22Rv1 (cell line): ENCODE data around the gene ATAD3A.

Source experiments
- CTCF ChIP-seq: fragments of 450-650 bp; IDR thresholded peaks from 2 replicates; pipeline ENCODE4 v1.5.1; 2017; ENCODE audit warnings: mild to moderate bottlenecking
- ZFX ChIP-seq: fragments of 450-650 bp; IDR thresholded peaks from 2 replicates; pipeline ENCODE4 v1.6.1; 2017; ENCODE audit warnings: antibody characterized with exemption, borderline replicate concordance

DNA sequence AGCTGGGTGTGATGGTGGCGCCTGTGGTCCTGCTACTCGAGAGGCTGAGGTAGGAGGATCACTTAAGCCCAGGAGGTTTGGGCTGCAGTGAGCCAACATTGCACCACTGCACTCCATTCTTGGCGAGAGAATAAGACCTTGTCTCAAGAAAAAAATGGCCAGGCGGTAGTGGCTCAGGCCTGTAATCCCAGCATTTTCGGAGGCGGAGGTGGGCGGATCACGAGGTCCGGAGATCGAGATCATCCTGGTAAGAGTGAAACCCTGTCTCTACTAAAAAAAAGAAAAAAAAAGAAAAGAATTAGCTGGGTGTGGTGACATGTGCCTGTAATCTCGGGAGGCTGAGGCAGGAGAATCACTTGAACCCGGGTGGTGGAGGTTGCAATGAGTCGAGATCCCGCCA, 29.1 kb upstream of the ATAD3A start:
- TF ChIP-seq CTCF = no peak
- no peak for TF ChIP-seq ZFX
